SK-N-SH treated with all-trans-retinoic acid at 6 μM for 48 hours (cell line): ENCODE data around the gene CCBE1.

Experiments used
- ATAC-seq: fragments of 200-7000 bp; cut with Tn5 transposase; 3 replicates; pipeline ENCODE4 v1.9.1; 2020; ENCODE audit warnings: mild to moderate bottlenecking, moderate library complexity
- ARNTL ChIP-seq: fragments of 450-650 bp; formaldehyde crosslinking; IDR thresholded peaks from 2 replicates; pipeline ENCODE4 v1.5.0; 2020; ENCODE audit warnings: low read depth, mild to moderate bottlenecking, moderate library complexity, borderline replicate concordance
- BACH2 ChIP-seq: fragments of 250-450 bp; sonication (Bioruptor Pico); IDR thresholded peaks from 2 replicates; pipeline ENCODE4 v1.9.0; 2021; ENCODE audit warnings: mild to moderate bottlenecking, borderline replicate concordance
- CSDC2 ChIP-seq: fragments of 250-450 bp; sonication (Bioruptor Pico); IDR thresholded peaks from 2 replicates; pipeline ENCODE4 v1.5.0; 2020; ENCODE audit warnings: mild to moderate bottlenecking, moderate library complexity
- ISL1 ChIP-seq: fragments of 250-450 bp; sonication (Bioruptor Pico); IDR thresholded peaks from 2 replicates; pipeline ENCODE4 v2.1.2; 2022; ENCODE audit warnings: mild to moderate bottlenecking, moderate library complexity
- OSR1 ChIP-seq: fragments of 250-450 bp; sonication (Bioruptor Pico); IDR thresholded peaks from 2 replicates; pipeline ENCODE4 v1.8.0; 2022; ENCODE audit warnings: moderate library complexity, mild to moderate bottlenecking, inconsistent platforms
- PPARA ChIP-seq: fragments of 250-450 bp; sonication (Bioruptor Pico); IDR thresholded peaks from 2 replicates; pipeline ENCODE4 v1.5.0; 2020; ENCODE audit warnings: mild to moderate bottlenecking, borderline replicate concordance
- RARB ChIP-seq: fragments of 250-450 bp; sonication (Bioruptor Pico); IDR thresholded peaks from 2 replicates; pipeline ENCODE4 v1.8.0; 2021; ENCODE audit warnings: mild to moderate bottlenecking, moderate library complexity
- SNAI2 ChIP-seq: fragments of 250-450 bp; sonication (Bioruptor Pico); IDR thresholded peaks from 2 replicates; pipeline ENCODE4 v1.5.0; 2020; ENCODE audit warnings: mild to moderate bottlenecking, moderate library complexity
- ZC3H10 ChIP-seq: fragments of 250-450 bp; sonication (Bioruptor Pico); IDR thresholded peaks from 2 replicates; pipeline ENCODE4 v1.5.1; 2021; ENCODE audit warnings: mild to moderate bottlenecking, moderate library complexity
- ZFP3 ChIP-seq: fragments of 250-450 bp; sonication (Bioruptor Pico); IDR thresholded peaks from 2 replicates; pipeline ENCODE4 v1.5.0; 2020; ENCODE audit warnings: mild to moderate bottlenecking, moderate library complexity
- ZFP30 ChIP-seq: fragments of 450-650 bp; formaldehyde crosslinking; IDR thresholded peaks from 2 replicates; pipeline ENCODE4 v1.5.0; 2022; ENCODE audit warnings: mild to moderate bottlenecking, moderate library complexity
- ZNF8 ChIP-seq: fragments of 450-650 bp; formaldehyde crosslinking; IDR thresholded peaks from 2 replicates; pipeline ENCODE4 v1.5.0; 2020; ENCODE audit warnings: mild to moderate bottlenecking, moderate library complexity
- TF ChIP-seq, protein P1 (sequence below): fragments of 250-450 bp; sonication (Bioruptor Pico); IDR thresholded peaks from 2 replicates; pipeline ENCODE4 v1.5.0; 2020; ENCODE audit warnings: mild to moderate bottlenecking, moderate library complexity
- TF ChIP-seq, protein P2 (sequence below): fragments of 250-450 bp; sonication (Bioruptor Pico); IDR thresholded peaks from 2 replicates; pipeline ENCODE4 v1.8.0; 2021; ENCODE audit warnings: low read depth, mild to moderate bottlenecking, moderate library complexity, borderline replicate concordance
- TF ChIP-seq, protein P3 (sequence below): fragments of 250-450 bp; sonication (Bioruptor Pico); IDR thresholded peaks from 2 replicates; pipeline ENCODE4 v1.5.1; 2020; ENCODE audit warnings: low read depth, mild to moderate bottlenecking, moderate library complexity
- TF ChIP-seq, protein P4 (sequence below): fragments of 250-450 bp; sonication (Bioruptor Pico); IDR thresholded peaks from 2 replicates; pipeline ENCODE4 v1.8.0; 2020; ENCODE audit warnings: mild to moderate bottlenecking, moderate library complexity, borderline replicate concordance

The CCBE1 gene

DNA sequence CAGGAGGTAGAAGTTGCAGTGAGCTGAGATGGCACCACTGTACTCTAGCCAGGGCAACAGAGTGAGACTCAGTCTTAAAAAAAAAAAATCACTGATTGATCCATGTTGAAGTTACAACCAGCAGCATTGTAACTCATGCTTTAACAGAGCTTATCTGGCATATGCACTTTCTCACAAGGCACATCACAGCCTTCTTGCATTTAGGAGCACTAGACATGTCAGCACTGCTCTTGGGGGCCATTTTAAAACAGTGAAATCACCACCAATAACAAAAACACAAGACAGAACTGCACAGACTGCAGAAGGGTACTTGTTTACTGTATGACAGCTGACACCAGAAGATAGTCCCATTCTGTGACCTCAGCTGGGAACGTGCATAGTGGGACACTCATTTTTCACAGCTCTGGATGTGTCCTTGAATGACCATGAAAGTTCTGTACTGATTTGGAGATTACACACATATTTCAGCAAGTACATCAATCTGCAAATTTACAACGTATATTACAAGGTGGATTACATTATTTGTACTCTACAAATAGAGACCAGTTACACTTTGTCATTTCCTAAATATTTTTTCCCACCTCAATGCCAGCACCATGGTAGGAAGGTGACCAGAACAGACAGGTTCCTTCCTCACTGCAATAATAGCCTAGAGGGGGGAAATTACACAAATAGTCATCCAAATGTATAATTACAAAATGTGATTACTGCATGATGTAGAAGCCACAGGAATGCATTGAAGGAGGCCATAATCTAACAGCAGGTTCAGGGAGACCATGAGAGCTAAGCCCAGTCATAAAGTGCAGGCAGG, 35.1 kb downstream of the CCBE1 start:
- ATAC-seq: peak; percentile 63
- TF ChIP-seq CSDC2 (CRISPR knock-in tag) (no peak), BACH2 (no peak), OSR1 (CRISPR knock-in tag) (no peak), ISL1 (CRISPR knock-in tag) (no peak), PPARA (CRISPR knock-in tag) (no peak), RARB (no peak), ZC3H10 (no peak), ZFP3 (CRISPR knock-in tag) (no peak), SNAI2 (CRISPR knock-in tag) (no peak), ZFP30 (CRISPR knock-in tag) (no peak)
- TF ChIP-seq, protein P1, sequence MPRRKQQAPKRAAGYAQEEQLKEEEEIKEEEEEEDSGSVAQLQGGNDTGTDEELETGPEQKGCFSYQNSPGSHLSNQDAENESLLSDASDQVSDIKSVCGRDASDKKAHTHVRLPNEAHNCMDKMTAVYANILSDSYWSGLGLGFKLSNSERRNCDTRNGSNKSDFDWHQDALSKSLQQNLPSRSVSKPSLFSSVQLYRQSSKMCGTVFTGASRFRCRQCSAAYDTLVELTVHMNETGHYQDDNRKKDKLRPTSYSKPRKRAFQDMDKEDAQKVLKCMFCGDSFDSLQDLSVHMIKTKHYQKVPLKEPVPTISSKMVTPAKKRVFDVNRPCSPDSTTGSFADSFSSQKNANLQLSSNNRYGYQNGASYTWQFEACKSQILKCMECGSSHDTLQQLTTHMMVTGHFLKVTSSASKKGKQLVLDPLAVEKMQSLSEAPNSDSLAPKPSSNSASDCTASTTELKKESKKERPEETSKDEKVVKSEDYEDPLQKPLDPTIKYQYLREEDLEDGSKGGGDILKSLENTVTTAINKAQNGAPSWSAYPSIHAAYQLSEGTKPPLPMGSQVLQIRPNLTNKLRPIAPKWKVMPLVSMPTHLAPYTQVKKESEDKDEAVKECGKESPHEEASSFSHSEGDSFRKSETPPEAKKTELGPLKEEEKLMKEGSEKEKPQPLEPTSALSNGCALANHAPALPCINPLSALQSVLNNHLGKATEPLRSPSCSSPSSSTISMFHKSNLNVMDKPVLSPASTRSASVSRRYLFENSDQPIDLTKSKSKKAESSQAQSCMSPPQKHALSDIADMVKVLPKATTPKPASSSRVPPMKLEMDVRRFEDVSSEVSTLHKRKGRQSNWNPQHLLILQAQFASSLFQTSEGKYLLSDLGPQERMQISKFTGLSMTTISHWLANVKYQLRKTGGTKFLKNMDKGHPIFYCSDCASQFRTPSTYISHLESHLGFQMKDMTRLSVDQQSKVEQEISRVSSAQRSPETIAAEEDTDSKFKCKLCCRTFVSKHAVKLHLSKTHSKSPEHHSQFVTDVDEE (CRISPR knock-in tag): no peak
- TF ChIP-seq, protein P2, sequence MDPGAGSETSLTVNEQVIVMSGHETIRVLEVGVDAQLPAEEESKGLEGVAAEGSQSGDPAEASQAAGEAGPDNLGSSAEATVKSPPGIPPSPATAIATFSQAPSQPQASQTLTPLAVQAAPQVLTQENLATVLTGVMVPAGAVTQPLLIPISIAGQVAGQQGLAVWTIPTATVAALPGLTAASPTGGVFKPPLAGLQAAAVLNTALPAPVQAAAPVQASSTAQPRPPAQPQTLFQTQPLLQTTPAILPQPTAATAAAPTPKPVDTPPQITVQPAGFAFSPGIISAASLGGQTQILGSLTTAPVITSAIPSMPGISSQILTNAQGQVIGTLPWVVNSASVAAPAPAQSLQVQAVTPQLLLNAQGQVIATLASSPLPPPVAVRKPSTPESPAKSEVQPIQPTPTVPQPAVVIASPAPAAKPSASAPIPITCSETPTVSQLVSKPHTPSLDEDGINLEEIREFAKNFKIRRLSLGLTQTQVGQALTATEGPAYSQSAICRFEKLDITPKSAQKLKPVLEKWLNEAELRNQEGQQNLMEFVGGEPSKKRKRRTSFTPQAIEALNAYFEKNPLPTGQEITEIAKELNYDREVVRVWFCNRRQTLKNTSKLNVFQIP (CRISPR knock-in tag): no peak
- TF ChIP-seq, all 23 proteins: peak for 0

DNA sequence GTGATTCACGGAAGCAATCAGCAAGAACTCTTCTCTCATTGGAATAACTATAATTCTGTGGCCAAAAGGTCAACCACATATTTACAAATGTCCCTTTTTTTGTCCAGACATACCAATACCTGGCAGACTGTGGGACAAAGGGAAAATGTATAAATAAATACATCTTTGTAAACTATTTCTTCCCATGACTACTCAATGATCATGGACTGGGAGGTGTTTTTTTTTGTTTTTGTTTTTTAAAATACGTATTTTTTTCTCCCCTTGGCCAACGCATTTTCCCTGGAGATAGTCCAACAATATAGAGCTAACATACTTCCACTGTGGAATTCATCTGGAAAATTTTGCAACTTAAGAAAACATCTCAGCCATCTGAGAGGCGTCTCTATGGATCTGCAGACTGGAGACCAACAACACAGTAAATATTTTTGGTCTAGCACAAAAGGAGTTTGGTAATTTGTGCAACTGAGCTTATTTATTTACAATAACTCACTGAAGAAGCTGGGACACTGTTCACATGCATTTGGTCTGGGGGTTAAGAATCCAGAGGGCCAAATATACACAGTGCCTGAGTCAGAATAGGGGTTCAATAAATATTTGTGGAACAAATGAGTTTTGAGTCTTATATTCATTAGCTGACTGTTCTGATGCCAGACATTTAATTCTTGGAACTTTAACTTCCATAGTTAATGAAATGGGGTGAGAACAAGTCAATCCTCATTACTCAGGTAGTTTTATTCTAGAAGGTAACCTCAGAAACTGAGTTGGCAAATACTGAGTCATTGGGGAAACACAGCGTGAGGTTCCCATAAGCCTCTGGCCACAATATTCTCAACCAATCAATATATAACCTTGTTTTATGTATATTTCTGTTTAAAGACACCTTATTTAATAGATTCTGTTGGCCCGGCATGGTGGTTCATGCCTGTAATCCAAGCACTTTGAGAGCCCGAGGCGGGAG, 36.2 kb downstream of the CCBE1 start:
- TF ChIP-seq CSDC2 (CRISPR knock-in tag) (no peak), ZFP3 (CRISPR knock-in tag) (no peak)

DNA sequence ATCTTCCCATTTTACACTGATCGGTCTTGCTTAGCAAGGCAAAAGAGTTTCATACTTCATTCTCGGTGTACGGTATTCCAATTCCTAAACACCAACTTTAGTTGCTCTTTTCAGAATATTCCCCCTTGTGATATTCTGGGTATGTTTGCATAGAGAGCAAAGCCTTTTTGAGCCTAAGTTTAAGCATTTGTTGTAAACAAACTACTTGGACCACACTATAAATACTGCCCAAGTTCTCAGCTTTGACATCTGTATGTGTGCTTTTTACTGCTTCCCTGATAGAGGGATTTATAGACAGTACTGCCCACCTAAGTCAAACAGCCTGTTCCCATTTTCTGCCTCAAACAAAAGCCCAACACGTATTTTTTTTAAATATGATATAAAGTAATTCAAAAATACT, 36.9 kb downstream of the CCBE1 start:
- TF ChIP-seq RARB (no peak), ZFP30 (CRISPR knock-in tag) (no peak), BACH2 (no peak), CSDC2 (CRISPR knock-in tag) (no peak), ZNF8 (no peak), PPARA (CRISPR knock-in tag) (no peak), ARNTL (CRISPR knock-in tag) (no peak), ZFP3 (CRISPR knock-in tag) (no peak)
- TF ChIP-seq, protein P3, sequence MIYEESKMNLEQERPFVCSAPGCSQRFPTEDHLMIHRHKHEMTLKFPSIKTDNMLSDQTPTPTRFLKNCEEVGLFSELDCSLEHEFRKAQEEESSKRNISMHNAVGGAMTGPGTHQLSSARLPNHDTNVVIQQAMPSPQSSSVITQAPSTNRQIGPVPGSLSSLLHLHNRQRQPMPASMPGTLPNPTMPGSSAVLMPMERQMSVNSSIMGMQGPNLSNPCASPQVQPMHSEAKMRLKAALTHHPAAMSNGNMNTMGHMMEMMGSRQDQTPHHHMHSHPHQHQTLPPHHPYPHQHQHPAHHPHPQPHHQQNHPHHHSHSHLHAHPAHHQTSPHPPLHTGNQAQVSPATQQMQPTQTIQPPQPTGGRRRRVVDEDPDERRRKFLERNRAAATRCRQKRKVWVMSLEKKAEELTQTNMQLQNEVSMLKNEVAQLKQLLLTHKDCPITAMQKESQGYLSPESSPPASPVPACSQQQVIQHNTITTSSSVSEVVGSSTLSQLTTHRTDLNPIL (CRISPR knock-in tag): no peak
- TF ChIP-seq, protein P1 (CRISPR knock-in tag): no peak
- TF ChIP-seq, protein P4, sequence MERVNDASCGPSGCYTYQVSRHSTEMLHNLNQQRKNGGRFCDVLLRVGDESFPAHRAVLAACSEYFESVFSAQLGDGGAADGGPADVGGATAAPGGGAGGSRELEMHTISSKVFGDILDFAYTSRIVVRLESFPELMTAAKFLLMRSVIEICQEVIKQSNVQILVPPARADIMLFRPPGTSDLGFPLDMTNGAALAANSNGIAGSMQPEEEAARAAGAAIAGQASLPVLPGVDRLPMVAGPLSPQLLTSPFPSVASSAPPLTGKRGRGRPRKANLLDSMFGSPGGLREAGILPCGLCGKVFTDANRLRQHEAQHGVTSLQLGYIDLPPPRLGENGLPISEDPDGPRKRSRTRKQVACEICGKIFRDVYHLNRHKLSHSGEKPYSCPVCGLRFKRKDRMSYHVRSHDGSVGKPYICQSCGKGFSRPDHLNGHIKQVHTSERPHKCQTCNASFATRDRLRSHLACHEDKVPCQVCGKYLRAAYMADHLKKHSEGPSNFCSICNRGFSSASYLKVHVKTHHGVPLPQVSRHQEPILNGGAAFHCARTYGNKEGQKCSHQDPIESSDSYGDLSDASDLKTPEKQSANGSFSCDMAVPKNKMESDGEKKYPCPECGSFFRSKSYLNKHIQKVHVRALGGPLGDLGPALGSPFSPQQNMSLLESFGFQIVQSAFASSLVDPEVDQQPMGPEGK (CRISPR knock-in tag): no peak
- TF ChIP-seq, all 23 proteins: peak for 0
- ATAC-seq: no peak

More for the DNA sequence above, 36.2 kb downstream of the CCBE1 start:
- peak; percentile 38; the same call in 2 of the 3 replicates for ATAC-seq
